Superior temporal gyrus (tissue), 1 donor: ENCODE results near the gene CARD19.

Experiments used
- DNase-seq: peaks from one replicate; pipeline ENCODE4 v3.0.0-alpha.2; 2016; ENCODE audit errors: extremely low spot score

Gene CARD19

DNA sequence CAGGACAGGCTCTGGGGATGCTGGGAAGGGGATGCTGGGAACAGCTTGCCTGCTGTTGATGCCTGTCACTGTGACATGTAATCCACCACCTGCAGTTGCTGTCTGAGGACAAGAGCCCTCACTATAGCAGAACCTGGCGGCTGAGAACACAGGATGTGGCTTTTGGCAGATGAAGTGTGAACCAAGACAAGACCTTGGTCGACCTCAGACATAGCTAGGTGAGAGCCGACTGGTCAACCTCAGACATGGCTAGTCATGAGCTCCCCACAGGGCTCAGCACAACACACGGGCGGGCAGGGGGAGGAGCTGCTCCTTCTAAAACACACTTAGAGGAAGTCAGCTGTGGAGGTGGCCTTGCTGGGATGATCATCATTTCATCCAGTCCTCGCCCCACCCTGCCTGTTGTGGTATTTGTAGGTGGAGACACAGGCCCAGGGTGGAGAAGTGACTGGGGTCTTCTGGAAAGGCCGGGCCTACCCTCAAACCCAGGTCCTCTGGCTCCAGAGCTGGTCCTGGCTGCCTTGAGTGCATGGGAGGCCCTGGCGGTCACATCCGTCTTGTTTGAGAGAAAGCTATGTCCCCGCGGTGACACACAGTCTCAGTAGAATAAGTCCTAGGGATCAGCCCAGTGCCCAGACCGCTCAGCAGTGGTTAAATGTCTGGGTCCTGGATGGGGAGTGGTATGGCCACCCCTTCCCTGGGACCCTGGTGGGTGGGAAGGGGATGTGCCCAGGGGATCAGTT lies 31.5 kb upstream of the CARD19 start:
- no peak for DNase-seq

DNA sequence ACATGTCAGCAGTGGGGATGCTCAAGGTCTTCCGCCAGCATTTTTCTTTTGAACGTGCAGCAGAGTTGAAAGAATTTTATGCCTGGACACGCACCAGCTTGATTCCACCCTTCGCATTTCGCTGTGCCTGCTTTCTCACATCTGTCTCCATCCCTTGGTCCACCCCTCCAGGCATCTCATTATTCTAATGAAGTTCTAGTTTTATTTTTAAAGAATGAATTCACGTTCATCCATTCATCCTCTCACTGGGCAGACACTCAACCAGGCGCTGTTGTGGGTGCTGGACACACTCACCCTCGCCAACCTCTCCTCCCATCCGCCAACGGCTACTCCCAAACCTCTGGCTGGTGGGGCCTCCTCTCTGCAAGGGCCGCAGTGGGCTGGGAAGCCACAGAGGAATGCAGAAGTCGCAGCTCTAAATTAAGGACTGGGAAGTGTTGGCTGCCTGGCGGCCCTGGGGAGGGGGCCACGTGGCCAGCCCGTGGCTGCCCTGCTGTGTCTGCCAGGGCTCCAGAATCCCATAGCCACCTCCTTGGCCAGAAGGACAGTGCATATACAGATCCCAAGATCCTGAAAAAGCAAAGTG lies 30.8 kb upstream of the CARD19 start:
- no peak for DNase-seq

DNA sequence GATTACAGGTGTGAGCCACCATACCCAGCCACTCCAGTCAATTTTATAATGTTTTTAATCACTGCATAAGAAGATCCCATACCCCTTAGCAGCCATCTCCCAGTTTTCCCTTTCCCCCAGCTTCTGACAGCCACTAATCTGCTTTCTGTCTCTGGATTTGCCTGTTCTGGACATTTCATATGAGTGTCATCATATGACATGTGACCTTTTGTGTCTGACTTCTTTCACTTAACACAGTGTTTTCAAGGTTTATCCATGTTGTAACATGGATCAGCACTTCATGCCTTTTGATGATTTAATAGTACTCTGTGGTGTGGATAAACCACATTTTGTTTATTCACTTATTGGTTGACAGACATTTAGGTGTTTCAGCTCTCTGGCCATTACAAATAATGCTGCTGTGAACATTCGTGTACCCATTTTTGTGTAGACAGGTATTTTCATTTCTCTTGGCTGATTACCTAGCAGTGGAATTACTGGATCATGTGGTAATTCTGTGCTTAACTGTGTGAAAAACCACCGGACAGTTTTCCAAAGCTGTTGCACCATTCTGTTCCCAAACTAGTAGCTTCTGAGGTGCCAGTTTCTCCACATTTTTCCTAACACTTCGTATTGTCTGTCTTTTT lies 28.9 kb upstream of the CARD19 start:
- no peak for DNase-seq

- DNase-seq, result no peak
Observed at GRCh38 chr9:93068956-93069355, 27.1 kb upstream of the CARD19 start.

DNA sequence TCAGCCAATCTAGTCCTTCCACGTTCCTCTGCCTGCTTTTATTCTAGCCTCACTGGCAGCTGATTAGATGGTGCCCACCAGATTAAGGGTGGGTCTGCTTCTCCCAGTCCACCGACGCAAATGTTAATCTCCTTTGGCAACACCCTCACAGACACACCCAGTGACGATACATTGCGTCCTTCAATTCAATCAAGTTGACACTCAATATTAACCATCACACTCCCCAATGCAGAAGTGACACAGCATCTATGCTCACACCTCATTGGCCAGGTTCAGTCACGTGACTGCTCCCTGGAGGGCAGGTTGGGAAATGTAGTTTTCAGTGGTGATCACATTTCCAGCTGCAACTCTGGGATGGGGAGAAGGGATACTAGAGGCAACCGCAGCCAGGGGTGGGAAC lies 24.6 kb upstream of the CARD19 start:
- DNase-seq, result no peak

- DNase-seq, result no peak
Observed at GRCh38 chr9:93072383-93072795, 23.6 kb upstream of the CARD19 start.

- no peak for DNase-seq
Observed at GRCh38 chr9:93076101-93076791, 19.8 kb upstream of the CARD19 start.

- DNase-seq, result no peak
Observed at GRCh38 chr9:93076792-93077128, 19.3 kb upstream of the CARD19 start.

DNA sequence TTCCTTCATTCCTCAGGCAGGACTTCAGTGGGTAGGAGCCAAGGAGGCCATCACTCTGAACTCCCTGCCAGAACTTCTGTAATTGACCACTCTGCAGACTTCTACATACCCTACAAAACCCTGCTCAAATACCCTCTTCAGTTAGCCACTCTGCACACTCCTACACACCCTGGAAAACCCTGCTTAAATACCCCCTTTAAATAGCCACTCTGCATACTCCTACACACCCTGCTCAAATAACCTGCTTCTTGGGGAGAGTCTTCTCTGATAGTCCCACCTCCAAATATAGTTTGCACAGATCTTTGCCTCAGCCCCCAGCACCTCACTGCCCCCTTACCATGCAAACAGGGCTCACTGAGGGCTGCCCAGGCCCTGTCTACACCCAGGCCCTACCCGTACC lies 18.6 kb upstream of the CARD19 start:
- no peak for DNase-seq

- DNase-seq, result no peak
Observed at GRCh38 chr9:93077811-93078210, 18.2 kb upstream of the CARD19 start.

- DNase-seq, result no peak
Observed at GRCh38 chr9:93079371-93079770, 16.6 kb upstream of the CARD19 start.

- no peak for DNase-seq
Observed at GRCh38 chr9:93080406-93080805, 15.6 kb upstream of the CARD19 start.

GRCh38 chr9:93081081-93081529 lies 14.9 kb upstream of the CARD19 start:
- DNase-seq, result no peak

GRCh38 chr9:93081931-93082330 lies 14.1 kb upstream of the CARD19 start:
- no peak for DNase-seq

DNA sequence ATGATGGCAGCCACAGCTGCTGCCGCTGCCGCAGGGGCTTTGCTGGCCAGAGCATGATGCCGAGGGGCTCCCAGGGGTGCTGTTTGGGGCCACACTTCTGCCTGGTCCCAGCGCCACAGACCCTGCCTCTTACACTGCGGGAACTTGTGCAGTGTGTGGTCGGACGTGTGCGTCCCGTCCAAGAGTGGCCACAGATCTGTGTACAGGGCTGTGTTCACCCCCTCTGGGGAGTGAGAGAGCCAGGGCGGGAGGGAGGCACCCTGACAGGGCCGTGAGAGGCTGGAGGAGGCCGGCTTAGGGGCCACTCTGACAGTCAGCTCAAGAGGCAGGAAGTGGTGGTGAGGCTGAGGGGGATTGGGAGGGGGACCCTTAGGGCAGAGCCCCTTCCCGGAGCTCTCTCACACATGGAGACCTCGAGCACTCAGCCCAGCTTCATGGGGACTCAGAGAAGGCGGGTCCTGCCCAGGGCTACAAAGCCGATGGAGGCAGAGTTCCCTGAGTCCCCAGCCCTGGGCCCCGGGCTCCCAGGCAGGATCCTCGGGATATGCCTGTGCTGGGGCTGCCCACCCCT lies 13.1 kb upstream of the CARD19 start:
- DNase-seq, result no peak

DNA sequence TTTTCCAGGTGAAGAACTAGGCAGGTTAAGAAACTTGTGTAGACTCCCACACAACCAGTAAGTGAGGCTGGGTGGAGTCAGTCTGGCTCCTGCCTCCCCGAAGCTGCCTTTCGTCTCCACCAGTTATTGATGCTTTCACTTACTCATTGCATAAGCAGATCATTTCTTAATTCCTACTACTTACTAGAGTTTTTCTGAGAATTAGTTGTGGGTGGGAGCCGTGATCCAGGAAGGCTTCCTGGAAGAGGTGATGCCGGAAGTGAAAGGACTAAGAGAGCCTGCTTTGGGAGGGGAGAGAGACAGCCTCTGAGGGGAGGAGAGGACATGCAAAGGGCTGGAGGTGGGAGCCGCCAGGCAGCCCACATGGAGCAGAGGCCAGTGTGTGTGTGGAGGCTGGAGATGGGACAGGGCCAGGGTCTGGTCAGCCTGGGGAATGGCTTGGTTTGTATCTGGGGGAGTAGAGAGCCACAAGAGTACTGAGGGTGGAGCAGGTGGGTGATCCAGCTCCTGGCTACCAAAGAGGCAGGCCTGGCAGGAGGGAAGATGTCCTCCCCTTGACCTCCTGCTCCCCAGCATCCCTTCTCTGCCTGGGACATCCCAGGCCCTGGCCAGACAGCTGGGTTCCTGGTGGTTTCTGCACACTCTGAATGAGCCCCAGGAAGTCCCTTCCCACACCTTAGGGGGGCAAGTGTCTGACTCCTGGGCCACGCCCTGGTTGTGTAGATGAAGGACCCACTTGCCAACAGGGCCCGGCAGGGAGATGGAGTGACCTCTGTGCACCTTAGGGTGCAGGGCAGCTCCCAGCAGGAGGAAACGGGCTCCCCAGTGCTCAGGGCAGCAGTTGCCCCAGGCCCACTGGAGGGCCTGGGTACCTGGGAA lies 12.2 kb upstream of the CARD19 start:
- DNase-seq, result no peak

- DNase-seq, result no peak
Observed at GRCh38 chr9:93084471-93084881, 11.5 kb upstream of the CARD19 start.

GRCh38 chr9:93085676-93086075 lies 10.3 kb upstream of the CARD19 start:
- no peak for DNase-seq

- DNase-seq, result no peak
Observed at GRCh38 chr9:93086447-93087224, 9.4 kb upstream of the CARD19 start.

DNA sequence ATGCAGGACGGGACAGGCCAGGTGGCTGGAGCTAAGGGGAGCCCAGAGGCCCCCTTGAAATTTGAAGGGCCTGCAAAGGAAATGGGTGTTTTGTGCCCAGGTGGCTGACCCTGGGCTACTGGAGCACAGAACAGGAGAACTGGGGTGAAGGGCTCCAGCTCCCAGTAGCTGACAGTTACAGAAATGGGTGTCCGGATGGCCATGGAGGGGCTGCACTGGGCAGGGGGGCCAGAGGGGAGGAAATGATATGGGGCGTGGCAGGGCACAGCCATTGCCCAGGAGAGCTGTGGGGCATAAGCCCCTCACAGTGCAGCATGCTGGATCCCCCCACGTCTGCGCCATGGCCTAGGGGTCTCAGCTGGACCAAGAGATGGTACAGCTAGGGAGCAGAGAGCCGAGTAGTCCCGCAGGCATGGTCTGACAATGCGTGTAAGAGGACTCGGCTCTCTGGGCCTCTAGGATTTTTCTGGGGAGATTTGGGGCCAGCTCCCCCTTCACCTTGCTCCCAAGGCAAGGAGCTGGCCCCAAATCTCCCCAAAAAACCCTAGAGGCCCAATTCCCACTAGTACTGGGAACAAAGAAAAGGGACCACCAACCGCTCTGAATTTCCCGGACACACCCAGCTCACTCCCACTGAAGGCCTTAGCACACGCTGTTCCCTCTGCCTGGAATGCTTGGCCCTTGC lies 7.9 kb upstream of the CARD19 start:
- DNase-seq, result no peak
